ES-I3 (cell line): ENCODE data around the gene WASF2.
A peak's percentile ranks its signal among the peaks of the same experiment; 100 is the strongest.

Experiments used
- H3K36me3 ChIP-seq: 2 replicates; pipeline ENCODE4 v1.6.1; 2013; ENCODE audit warnings: mild to moderate bottlenecking, low read length, control low read depth, moderate library complexity; ENCODE audit not compliant: insufficient read depth
- H3K4me1 ChIP-seq: 2 replicates; pipeline ENCODE4 v1.6.1; 2013; ENCODE audit warnings: mild to moderate bottlenecking, control low read depth, low read length; ENCODE audit not compliant: insufficient read depth
- H3K9ac ChIP-seq: 2 replicates; pipeline ENCODE4 v1.6.1; 2013; ENCODE audit warnings: low read depth, mild to moderate bottlenecking, low read length, moderate library complexity
- H3K9me3 ChIP-seq: 2 replicates; pipeline ENCODE4 v1.6.1; 2013; ENCODE audit warnings: mild to moderate bottlenecking, low read length, moderate library complexity; ENCODE audit not compliant: control insufficient read depth, insufficient read depth

WASF2 gene

GRCh38 chr1:27526569-27527222 is 36.7 kb upstream of the WASF2 start:
- Histone ChIP-seq H3K9me3 (no peaks in the 10 kb centered on the region), H3K36me3 (no peaks in the 10 kb centered on the region), H3K9ac (peak overlapping the region; percentile 68; the same call in 1 of the 2 replicates), H3K4me1 (peaks cover 47% of the 10 kb centered on the region)

DNA sequence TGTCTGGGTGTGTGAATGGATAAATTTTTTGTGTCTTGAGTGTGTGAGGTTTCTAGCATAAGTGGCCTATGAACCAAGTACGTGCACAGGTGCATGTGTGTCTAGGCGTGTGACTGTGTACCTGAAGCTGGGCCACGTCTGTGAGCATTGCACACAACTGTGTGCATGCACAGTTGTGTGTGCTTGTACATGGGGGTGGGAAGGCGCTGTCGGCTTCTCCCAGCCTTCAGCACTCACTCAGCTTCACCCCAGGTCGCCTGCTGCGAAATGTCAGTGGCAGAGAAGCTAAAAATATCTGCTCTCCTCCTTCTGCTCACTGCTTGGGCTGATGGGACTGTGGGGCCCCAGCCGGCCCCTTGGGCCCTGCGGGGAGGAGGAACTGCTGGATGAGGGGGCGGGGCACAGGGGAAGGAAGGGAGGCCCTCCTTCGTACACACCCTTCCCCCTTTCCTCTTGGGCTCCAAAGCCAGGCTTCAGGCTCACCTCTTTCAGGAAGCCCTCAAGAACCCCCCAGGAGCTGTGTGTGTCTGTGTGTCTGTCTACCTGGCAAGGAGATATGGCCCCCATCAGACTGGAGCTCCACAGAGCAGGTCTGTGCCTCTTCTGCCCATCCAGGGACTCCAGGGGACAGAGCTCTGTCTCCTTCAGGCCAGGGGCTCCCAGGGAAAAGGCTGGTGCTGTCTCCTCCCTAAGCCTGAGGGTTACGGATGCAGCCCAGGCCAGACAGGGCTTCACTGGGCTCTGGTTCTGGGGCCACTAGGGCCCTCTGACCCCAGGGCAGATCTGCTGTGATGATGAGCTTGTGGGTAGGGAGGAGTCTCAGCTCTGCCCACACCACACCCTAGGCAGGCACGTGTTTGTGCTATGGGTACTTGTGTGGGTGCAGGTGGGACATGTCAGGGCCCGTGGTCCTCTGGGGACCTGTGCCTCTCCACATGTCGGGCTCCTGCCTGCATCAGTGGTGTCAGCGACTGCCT is 35.6 kb upstream of the WASF2 start:
- Histone ChIP-seq H3K9me3 (no peaks in the 10 kb centered on the region), H3K9ac (no peak overlapping the region), H3K36me3 (no peaks in the 10 kb centered on the region), H3K4me1 (peaks cover 47% of the 10 kb centered on the region)

- Histone ChIP-seq H3K4me1 (peaks cover 44% of the 10 kb centered on the region), H3K9me3 (no peaks in the 10 kb centered on the region), H3K9ac (no peak overlapping the region), H3K36me3 (no peaks in the 10 kb centered on the region)
Measured at GRCh38 chr1:27523337-27524020, 33.5 kb upstream of the WASF2 start.

DNA sequence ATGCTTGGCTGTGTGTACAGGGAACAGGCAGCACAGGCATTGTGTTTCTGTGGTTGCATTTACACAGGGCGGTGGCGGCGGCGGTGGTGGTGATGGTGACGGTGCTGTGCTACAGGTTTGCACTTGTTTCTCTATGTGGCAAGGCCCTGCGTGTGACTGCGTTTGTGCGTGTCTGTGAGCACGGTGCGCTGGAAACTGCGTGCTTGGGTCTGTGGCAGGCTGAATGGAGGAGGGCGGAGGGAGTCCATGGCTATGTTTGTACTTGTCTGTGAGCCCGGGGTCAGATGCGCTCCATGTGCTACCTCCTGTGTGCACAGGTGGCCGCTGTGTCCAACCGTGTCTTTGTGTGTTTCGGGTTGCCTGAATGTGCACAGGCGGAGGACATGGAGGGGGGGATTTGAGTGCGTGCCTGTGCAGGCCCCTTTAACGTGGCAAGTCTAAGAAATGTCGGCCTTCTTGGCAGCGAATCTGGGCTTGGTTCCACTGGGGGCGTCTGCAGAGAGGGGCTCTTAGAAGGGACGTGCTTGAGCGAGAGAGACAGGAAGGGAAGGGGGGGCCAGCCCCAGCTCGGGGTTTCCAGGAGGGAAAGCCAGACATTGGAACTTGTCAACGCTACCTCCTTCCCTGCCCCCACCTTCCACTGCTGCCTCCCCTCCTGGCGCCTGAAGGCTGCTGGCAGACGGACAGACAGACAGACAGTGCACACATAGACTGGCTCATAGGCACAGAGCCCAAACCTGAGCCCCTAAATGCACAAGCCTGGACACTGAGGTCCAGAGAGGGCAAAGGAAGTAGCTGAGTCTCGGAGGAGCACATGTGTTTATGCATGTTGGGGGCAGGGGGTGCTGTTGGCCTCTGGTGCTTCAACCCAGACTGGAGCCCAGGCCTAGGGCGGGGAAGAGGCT is 32.7 kb upstream of the WASF2 start:
- peaks cover 42% of the 10 kb centered on the region for H3K4me1 ChIP-seq

GRCh38 chr1:27521861-27522431 is 32.0 kb upstream of the WASF2 start:
- H3K9me3 ChIP-seq: no peaks in the 10 kb centered on the region
- H3K36me3 ChIP-seq: no peaks in the 10 kb centered on the region
- no peak overlapping the region for H3K9ac ChIP-seq
- H3K4me1 ChIP-seq: peaks cover 41% of the 10 kb centered on the region

More for the DNA sequence above, 32.7 kb upstream of the WASF2 start:
- no peaks in the 10 kb centered on the region for H3K36me3 ChIP-seq
- no peaks in the 10 kb centered on the region for H3K9me3 ChIP-seq
- H3K9ac ChIP-seq: no peak overlapping the region

DNA sequence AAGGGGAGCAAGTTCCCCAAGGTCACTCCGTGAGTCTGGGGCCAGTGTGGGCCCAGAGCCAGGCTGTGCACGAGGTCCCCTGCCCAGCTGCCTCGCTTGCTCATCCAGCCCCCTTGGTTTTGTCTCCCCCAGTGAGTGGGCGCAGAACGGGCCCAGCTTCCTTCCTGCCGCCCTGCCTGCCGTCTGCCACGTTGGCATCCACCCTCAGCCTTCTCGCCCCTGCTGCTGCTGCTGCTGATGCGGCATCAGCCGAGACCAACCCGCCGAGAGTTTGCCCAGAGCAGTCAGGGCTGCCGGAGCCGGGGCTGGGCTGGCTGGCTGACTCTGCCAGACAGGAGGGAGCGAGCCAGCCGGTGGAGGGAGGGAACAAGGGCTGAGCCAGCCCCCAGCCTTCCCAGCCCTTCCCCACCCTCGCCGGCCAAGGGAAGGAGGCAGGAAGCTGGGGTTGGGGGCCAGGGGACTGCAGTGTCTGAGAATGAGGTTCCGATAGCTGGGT is 31.4 kb upstream of the WASF2 start:
- Histone ChIP-seq H3K9me3 (no peaks in the 10 kb centered on the region), H3K36me3 (no peaks in the 10 kb centered on the region), H3K9ac (no peak overlapping the region), H3K4me1 (peaks cover 36% of the 10 kb centered on the region)

DNA sequence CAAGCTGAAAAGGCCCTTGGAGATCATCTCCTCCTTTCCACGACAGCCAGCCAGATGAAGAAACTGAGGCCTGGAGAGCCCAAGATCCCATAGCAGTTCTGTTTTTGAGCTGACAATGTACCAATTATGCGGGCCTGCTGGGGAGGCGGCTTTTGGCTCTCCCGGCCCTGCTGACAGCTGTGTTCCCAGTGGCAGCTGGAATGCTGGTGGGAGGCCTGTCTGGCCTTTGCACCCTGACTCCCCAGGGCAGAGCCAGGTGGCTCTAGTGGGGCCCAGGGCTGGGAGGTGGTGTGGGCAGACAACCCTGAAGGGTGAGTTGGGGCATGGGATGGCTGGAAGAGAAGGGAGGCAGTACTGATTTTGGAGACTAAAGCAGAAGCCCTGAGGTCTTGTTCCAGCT is 30.7 kb upstream of the WASF2 start:
- H3K9me3 ChIP-seq: no peaks in the 10 kb centered on the region
- peaks cover 30% of the 10 kb centered on the region for H3K4me1 ChIP-seq
- no peak overlapping the region for H3K9ac ChIP-seq
- no peaks in the 10 kb centered on the region for H3K36me3 ChIP-seq

GRCh38 chr1:27519331-27520258 is 29.6 kb upstream of the WASF2 start:
- Histone ChIP-seq H3K4me1 (peaks cover 23% of the 10 kb centered on the region), H3K36me3 (no peaks in the 10 kb centered on the region), H3K9ac (no peak overlapping the region), H3K9me3 (no peaks in the 10 kb centered on the region)

- H3K36me3 ChIP-seq: no peaks in the 10 kb centered on the region
- no peaks in the 10 kb centered on the region for H3K9me3 ChIP-seq
- peaks cover 18% of the 10 kb centered on the region for H3K4me1 ChIP-seq
- no peak overlapping the region for H3K9ac ChIP-seq
Measured at GRCh38 chr1:27518808-27519207, 28.8 kb upstream of the WASF2 start.

DNA sequence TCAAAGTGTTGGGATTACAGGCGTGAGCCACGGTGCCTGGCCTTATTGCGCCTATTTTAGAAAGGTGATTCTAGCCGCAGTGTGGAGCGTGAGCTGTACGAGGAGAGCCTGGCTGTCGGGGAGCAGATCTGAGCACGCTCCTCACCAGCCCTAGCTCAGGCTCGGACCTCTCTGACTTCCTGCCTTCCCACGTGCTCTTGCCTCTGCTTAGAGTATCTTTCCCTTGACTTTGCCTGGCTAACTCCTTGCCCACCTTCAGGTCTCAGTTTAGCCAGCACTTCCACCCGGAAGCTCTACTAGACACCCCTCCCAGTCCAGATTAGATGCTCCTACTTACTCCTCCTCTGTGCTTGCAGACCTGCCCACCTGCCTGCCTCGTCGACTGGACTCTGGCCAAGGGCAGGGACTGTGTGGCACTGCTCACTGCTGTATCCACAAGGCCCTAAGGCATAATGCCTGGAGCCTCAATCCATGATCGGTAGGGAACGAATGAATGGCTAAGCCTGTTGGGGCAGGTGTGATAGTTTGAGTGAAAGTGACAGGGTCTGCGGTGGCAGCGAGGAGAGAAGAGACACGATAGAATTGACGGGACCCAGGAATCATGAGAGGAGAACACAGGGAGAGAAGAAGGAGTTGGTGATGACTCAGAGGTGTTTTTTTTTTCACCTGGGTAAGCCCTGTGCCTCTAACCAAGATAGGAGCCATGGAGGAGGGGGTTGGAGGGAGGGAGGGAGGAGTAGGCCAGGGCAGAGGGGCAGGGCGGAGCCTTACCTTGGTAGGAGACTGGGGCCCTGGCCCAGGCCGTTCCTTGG is 28.1 kb upstream of the WASF2 start:
- H3K4me1 ChIP-seq: peaks cover 11% of the 10 kb centered on the region; the same call in 1 of the 2 replicates

GRCh38 chr1:27517301-27517700 is 27.3 kb upstream of the WASF2 start:
- H3K9ac ChIP-seq: no peak overlapping the region
- no peaks in the 10 kb centered on the region for H3K36me3 ChIP-seq
- H3K9me3 ChIP-seq: no peaks in the 10 kb centered on the region
- H3K4me1 ChIP-seq: peaks cover 4% of the 10 kb centered on the region; the same call in 1 of the 2 replicates

More for the DNA sequence above, 28.1 kb upstream of the WASF2 start:
- H3K36me3 ChIP-seq: no peaks in the 10 kb centered on the region
- no peak overlapping the region for H3K9ac ChIP-seq
- H3K9me3 ChIP-seq: no peaks in the 10 kb centered on the region

DNA sequence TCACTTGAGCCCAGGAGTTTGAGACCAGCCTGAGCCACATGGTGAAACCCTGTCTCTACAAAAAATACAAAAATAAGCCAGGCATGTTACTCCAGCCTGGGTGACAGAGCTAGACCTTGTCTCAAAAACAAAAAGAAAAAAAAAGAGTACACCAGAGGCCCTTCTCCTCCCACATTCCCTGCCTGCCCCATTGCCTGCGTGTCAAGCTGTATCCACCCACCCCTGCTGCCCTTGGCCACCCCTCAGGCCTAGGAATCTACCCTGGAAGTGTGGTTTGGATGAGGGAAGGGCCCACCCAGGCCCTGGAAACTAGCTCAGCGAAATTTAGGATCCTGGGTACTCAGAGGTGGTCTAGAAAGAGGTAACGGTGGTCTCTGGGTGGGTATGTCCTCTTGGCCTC is 25.7 kb upstream of the WASF2 start:
- no peak overlapping the region for H3K9ac ChIP-seq
- H3K9me3 ChIP-seq: no peaks in the 10 kb centered on the region
- no peaks in the 10 kb centered on the region for H3K36me3 ChIP-seq
- H3K4me1 ChIP-seq: peaks cover 4% of the 10 kb centered on the region; the same call in 1 of the 2 replicates
